Liver (tissue), 3 donors: Measurements from ENCODE around the gene CAP1.

ENCODE experiments used
- RAD21 ChIP-seq, 2 donors: IDR thresholded peaks; 2 replicates each; pipeline ENCODE4 v1.6.1; 2016; ENCODE audit warnings: antibody characterized with exemption in 2 of 2, mild to moderate bottlenecking in 2 of 2
- TF ChIP-seq, protein P1 (sequence below): fragments of 150-350 bp; IDR thresholded peaks from 2 replicates; pipeline ENCODE4 v1.5.1; 2017; ENCODE audit warnings: improper control_type of control experiment, low read depth, low read length; ENCODE audit not compliant: missing input control
- TF ChIP-seq, protein P2 (sequence below): IDR thresholded peaks from 2 replicates; pipeline ENCODE4 v1.6.1; 2016; ENCODE audit warnings: antibody characterized with exemption
- donor health status: healthy.
- donor health status: healthy.

DNA sequence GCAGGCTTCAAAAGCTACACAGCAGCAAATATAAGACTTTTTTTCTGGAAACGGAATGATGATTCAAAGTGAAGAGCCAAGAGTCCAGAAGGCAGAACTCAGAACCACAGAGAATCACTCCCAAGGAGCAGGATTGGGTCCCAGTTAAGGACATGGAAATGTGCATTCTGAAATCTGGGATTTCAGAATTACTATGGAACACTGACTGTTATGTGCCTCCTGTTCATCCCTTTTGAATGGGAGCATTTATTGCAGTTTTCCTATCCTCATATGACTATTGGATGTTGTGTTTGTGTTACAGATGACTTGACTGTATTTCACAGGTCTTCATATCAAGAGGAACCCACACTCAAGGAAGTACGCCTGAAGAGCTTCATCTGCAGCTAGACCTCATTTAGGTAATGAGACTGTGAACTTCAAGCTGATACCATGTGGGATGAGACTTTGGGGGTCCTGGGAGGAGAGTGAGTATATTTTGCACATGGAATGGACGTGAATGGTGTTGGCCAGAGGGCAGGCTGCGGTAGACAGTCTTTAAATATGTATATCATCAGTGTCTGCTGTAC lies 17.1 kb upstream of the CAP1 start:
- no peak for TF ChIP-seq RAD21 (IDR thresholded peaks at IDR 0.05)
- TF ChIP-seq, protein P1, sequence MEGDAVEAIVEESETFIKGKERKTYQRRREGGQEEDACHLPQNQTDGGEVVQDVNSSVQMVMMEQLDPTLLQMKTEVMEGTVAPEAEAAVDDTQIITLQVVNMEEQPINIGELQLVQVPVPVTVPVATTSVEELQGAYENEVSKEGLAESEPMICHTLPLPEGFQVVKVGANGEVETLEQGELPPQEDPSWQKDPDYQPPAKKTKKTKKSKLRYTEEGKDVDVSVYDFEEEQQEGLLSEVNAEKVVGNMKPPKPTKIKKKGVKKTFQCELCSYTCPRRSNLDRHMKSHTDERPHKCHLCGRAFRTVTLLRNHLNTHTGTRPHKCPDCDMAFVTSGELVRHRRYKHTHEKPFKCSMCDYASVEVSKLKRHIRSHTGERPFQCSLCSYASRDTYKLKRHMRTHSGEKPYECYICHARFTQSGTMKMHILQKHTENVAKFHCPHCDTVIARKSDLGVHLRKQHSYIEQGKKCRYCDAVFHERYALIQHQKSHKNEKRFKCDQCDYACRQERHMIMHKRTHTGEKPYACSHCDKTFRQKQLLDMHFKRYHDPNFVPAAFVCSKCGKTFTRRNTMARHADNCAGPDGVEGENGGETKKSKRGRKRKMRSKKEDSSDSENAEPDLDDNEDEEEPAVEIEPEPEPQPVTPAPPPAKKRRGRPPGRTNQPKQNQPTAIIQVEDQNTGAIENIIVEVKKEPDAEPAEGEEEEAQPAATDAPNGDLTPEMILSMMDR = no peak
- TF ChIP-seq, protein P2, sequence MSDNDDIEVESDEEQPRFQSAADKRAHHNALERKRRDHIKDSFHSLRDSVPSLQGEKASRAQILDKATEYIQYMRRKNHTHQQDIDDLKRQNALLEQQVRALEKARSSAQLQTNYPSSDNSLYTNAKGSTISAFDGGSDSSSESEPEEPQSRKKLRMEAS = no peak
